HG02938 (cell line): ENCODE data around the gene COG4.

ENCODE experiments used
- ATAC-seq: cut with Tn5 transposase; IDR thresholded peaks from one replicate; pipeline ENCODE4 v1.9.1; 2021; ENCODE audit warnings: mild to moderate bottlenecking, moderate library complexity; ENCODE audit not compliant: unreplicated experiment

Gene COG4

GRCh38 chr16:70434484-70435260, 88.7 kb downstream of the COG4 start:
- no peak for ATAC-seq

DNA sequence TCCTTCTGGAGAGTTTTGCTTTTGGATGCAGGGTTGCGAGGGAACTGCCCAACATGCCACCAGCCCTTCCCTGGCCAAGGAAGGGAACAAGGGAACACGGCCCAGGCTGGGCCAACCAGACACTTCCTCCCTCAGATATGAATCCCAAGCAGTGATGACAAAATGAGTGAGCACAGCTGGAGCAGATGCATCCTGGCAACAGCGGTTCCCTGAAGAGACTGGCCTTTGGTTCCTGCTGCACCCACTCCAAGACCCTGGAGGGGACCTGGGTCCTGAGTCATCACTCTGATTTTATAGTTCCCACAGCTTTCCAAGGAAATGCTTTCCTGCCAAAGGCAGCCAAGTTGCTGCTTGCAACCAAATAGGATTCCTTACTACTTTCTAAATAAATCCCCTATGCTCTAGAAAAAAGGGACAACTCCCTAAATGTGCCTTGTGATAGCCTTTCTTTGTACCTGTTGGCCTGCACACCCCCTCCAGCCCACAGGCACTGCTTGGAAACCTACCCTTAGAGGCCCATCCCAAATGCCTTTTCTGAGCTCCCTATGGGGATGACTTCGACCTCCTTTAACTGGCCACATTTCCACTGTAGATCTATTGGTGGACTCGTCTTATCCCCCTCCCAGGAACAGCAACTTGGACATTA, 89.8 kb downstream of the COG4 start:
- ATAC-seq: no peak

- ATAC-seq: no peak
Measured at GRCh38 chr16:70432723-70433457, 90.5 kb downstream of the COG4 start.

DNA sequence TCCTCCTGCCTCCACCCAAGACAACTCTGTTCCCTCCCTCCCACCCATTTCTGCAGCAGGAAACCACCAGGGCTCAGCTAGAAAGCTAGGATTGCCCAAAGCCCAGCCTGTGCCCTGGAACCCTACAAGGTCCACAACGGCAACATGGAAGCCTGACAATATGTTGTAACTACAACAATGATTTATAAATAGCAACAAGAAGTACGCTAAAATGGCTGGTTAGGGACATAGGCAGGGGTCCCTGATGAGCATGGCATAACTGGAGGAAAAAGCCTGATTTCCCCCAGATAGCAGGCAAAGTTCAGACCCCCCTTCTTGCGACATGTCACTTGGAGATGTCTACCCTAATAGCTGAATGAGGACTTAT, 91.0 kb downstream of the COG4 start:
- no peak for ATAC-seq

DNA sequence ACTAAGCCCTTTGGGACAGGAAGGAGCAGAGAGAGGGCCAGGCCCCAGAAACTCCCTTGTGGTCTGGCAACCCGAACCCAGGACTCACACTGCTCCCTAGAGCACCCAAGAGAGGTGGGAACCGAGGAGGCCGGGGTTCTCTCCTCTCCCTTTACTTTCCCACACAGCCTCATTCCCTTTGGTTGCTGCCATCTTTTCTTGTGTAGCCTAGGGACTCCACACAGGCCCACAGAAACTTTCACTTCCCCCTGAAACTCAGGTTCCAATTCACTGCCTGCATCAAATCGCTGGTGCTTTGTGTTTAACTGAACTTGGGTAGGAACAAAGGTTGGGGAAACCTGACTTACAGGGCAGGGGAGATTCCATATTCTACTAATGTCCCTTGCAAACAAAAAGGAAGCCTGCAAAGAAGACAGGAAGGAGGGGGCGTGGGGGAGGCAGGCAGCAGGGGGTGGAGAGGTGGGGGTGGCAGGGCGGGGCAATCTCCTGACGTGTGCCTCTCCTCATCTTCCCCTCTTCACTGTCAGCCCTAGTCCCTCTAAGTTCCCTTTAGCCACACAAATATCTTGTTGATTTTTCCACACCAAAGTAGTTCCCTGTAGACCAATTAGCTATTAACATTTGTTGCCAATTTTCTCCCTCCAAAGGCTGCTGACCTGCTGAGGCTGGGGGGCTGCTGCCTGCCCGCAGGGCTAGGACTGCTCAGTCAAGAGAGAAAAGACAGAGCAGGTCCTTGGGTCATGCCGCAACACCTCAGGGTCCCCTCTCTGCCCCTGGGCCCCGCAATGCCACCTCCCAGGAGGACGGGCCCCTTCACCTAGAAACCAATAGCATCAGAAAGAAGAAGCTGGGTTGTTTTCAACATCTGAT, 92.5 kb downstream of the COG4 start:
- peak; percentile 61 for ATAC-seq
